ENCODE data around the gene CALY.
"Not testable (repeated sequence)": the region's sequence is repeated elsewhere in the genome, so short reads cannot be mapped to it uniquely, and the experiment has no call there.

The CALY gene

GRCh38 chr10:133375357-133376115 is 38.8 kb upstream of the CALY start:
- peaks cover under 1% of the 10 kb centered on the region for H3K36me3 Mint-ChIP-seq (ENCODE audit: low read depth)
- H3K4me3 Mint-ChIP-seq = peak overlapping the region; percentile 36
- H3K27ac Mint-ChIP-seq = no peak overlapping the region
- TF ChIP-seq, protein P1, sequence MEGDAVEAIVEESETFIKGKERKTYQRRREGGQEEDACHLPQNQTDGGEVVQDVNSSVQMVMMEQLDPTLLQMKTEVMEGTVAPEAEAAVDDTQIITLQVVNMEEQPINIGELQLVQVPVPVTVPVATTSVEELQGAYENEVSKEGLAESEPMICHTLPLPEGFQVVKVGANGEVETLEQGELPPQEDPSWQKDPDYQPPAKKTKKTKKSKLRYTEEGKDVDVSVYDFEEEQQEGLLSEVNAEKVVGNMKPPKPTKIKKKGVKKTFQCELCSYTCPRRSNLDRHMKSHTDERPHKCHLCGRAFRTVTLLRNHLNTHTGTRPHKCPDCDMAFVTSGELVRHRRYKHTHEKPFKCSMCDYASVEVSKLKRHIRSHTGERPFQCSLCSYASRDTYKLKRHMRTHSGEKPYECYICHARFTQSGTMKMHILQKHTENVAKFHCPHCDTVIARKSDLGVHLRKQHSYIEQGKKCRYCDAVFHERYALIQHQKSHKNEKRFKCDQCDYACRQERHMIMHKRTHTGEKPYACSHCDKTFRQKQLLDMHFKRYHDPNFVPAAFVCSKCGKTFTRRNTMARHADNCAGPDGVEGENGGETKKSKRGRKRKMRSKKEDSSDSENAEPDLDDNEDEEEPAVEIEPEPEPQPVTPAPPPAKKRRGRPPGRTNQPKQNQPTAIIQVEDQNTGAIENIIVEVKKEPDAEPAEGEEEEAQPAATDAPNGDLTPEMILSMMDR (IDR thresholded peaks at IDR 0.05) = no peak
- no peak for DNase-seq
- peaks cover 35% of the 10 kb centered on the region for H3K4me1 Mint-ChIP-seq
- peaks cover 55% of the 10 kb centered on the region for H3K27me3 Mint-ChIP-seq (ENCODE audit: low read depth, poor library complexity)
- H3K9me3 Mint-ChIP-seq = no peaks in the 10 kb centered on the region

GRCh38 chr10:133373174-133374090 is 36.7 kb upstream of the CALY start, which contains the start of gene ECHS1:
Gene ECHS1, minus strand, starts transcription at chr10:133373354. Its CDS starts 21 bp downstream, at chr10:133373333.
- Mint-ChIP-seq H3K27ac (peak within 1 kb of the TSS; percentile 77), H3K4me3 (peak within 1 kb of the TSS; percentile 95), H3K4me1 (peaks cover 41% of the 10 kb centered on the region), H3K36me3 (ENCODE audit: low read depth) (peaks cover 13% of the 10 kb centered on the region), H3K9me3 (no peaks in the 10 kb centered on the region), H3K27me3 (ENCODE audit: low read depth, poor library complexity) (peaks cover 44% of the 10 kb centered on the region)
- peak; percentile 99 for DNase-seq
- TF ChIP-seq, protein P1 (IDR thresholded peaks at IDR 0.05) = no peak

DNA sequence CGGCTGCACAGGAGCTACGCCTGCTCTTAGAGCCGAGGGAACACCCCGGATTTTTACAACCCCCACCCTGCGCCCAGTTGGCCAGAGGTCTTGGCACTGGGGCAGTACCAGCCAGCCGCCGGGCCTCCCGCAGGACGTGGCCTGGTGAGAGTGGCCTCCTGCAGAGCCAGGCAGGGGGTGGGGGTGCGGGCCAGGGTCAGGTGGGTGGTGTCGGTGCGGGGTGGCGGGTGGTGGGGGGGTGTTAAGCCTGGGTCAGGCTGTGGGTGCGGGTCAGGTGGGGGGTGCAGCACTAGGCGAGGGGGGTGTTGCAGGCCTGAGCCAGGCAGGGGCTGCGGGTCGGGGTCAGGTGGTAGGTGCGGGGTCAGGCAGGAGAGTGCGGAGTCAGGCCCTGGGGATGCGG is 35.8 kb upstream of the CALY start:
- DNase-seq = peak; percentile 20
- Mint-ChIP-seq H3K27ac (no peak overlapping the region), H3K4me3 (peak overlapping the region; percentile 95), H3K36me3 (ENCODE audit: low read depth) (peaks cover 19% of the 10 kb centered on the region), H3K4me1 (peaks cover 48% of the 10 kb centered on the region), H3K9me3 (no peaks in the 10 kb centered on the region), H3K27me3 (ENCODE audit: low read depth, poor library complexity) (peaks cover 36% of the 10 kb centered on the region)
- TF ChIP-seq, protein P1 (IDR thresholded peaks at IDR 0.05) = no peak

- no peaks in the 10 kb centered on the region for H3K9me3 Mint-ChIP-seq
- peaks cover 36% of the 10 kb centered on the region for H3K4me1 Mint-ChIP-seq
- peak overlapping the region; percentile 51 for H3K27ac Mint-ChIP-seq
- no peak for DNase-seq
- TF ChIP-seq, protein P1 (IDR thresholded peaks at IDR 0.05) = no peak
- peaks cover 22% of the 10 kb centered on the region for H3K36me3 Mint-ChIP-seq (ENCODE audit: low read depth)
- H3K4me3 Mint-ChIP-seq = peak overlapping the region; percentile 32
- peaks cover 13% of the 10 kb centered on the region for H3K27me3 Mint-ChIP-seq (ENCODE audit: low read depth, poor library complexity)
These were observed 33.5 kb upstream of the CALY start for GRCh38 chr10:133370030-133370786.

- H3K27ac Mint-ChIP-seq = peak overlapping the region; percentile 78
- H3K9me3 Mint-ChIP-seq = no peaks in the 10 kb centered on the region
- TF ChIP-seq, protein P1 (IDR thresholded peaks at IDR 0.05) = no peak
- H3K4me3 Mint-ChIP-seq = no peak overlapping the region
- no peak for DNase-seq
- H3K4me1 Mint-ChIP-seq = peaks cover 20% of the 10 kb centered on the region
- no peaks in the 10 kb centered on the region for H3K27me3 Mint-ChIP-seq (ENCODE audit: low read depth, poor library complexity)
- H3K36me3 Mint-ChIP-seq (ENCODE audit: low read depth) = peaks cover 34% of the 10 kb centered on the region
These were observed 31.5 kb upstream of the CALY start for GRCh38 chr10:133368153-133368552.

DNA sequence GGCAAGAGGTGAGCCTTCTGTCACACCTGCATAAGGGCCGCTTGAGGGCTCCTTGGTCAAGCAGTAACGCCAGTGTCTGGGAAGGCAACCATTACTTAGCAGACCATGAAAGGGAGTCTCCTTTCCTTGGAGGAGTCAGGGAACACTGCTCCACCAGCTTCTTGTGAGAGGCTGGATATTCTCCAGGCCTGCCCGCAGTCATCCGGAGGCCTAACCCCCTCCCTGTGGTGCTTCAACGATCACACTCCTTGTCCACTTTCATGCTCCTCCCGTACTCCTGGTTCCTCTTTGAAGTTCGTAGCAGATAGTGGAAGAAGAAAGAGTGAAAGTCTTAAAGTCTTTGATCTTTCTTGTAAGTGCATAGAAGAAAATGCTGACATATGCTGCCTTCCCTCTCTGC is 30.8 kb upstream of the CALY start:
- H3K27me3 Mint-ChIP-seq (ENCODE audit: low read depth, poor library complexity); H3K9me3 Mint-ChIP-seq; H3K4me3 Mint-ChIP-seq; DNase-seq: not testable (repeated sequence)
- Mint-ChIP-seq H3K4me1 (peaks cover 17% of the 10 kb centered on the region), H3K27ac (peak overlapping the region; percentile 78), H3K36me3 (ENCODE audit: low read depth) (peaks cover 40% of the 10 kb centered on the region)
